HepG2 (cell line): Measurements from ENCODE around the gene PPP3R1. TPM values are rescaled to one million over a fixed set of nuclear protein-coding genes. Genes with fewer than 3 reads are reported as not detected.

Source experiments
- CREB1 ChIP-seq, 2 experiments: fragments of 450-650 bp in 1 of 2; IDR thresholded peaks; 2 replicates each; pipeline ENCODE4 v1.6.1; 2016 to 2017; ENCODE audit warnings: control low read depth in 1 of 2, mild to moderate bottlenecking in 1 of 2, missing compliant biosample characterization in 1 of 2, missing genetic modification characterization in 1 of 2
- ETV5 ChIP-seq: IDR thresholded peaks from 2 replicates; pipeline ENCODE4 v1.6.1; 2018; ENCODE audit warnings: missing biosample characterization, missing genetic modification reagents, inconsistent platforms, borderline replicate concordance
- FOXM1 ChIP-seq: sonication (generic); formaldehyde crosslinking; IDR thresholded peaks from 2 replicates; pipeline ENCODE4 v1.5.0; 2020; ENCODE audit warnings: missing genetic modification reagents
- KLF6 ChIP-seq: IDR thresholded peaks from 2 replicates; pipeline ENCODE4 v1.8.0; 2016; ENCODE audit warnings: missing biosample characterization, missing genetic modification reagents
- MIER3 ChIP-seq: IDR thresholded peaks from 2 replicates; pipeline ENCODE4 v1.6.1; 2016; ENCODE audit warnings: missing compliant biosample characterization, borderline replicate concordance
- MZF1 ChIP-seq: sonication (generic); formaldehyde crosslinking; IDR thresholded peaks from 2 replicates; pipeline ENCODE4 v1.8.1; 2023; ENCODE audit warnings: mild to moderate bottlenecking, missing genetic modification reagents, borderline replicate concordance
- NFKBIZ ChIP-seq: IDR thresholded peaks from 2 replicates; pipeline ENCODE4 v1.6.1; 2018; ENCODE audit warnings: missing genetic modification reagents, missing compliant biosample characterization
- NR2C2 ChIP-seq: sonication (generic); formaldehyde crosslinking; IDR thresholded peaks from 2 replicates; pipeline ENCODE4 v1.4.0; 2020; ENCODE audit warnings: missing genetic modification reagents, mild to moderate bottlenecking, moderate library complexity, borderline replicate concordance
- SRSF1 ChIP-seq: fragments of 200-400 bp; formaldehyde crosslinking; optimal IDR thresholded peaks from 2 replicates; pipeline ENCODE3; 2017; ENCODE audit warnings: mild to moderate bottlenecking, low read depth, low read length, moderate library complexity
- STAT5B ChIP-seq: sonication (generic); formaldehyde crosslinking; IDR thresholded peaks from 2 replicates; pipeline ENCODE4 v1.4.0; 2020; ENCODE audit warnings: missing genetic modification reagents
- ZNF333 ChIP-seq: sonication (generic); formaldehyde crosslinking; IDR thresholded peaks from 2 replicates; pipeline ENCODE4 v1.4.0; 2020; ENCODE audit warnings: mild to moderate bottlenecking, missing genetic modification reagents, borderline replicate concordance
- ZNF569 ChIP-seq: sonication (generic); formaldehyde crosslinking; IDR thresholded peaks from 2 replicates; pipeline ENCODE4 v1.5.0; 2020; ENCODE audit warnings: mild to moderate bottlenecking, missing genetic modification reagents, moderate library complexity, borderline replicate concordance
- ZSCAN25 ChIP-seq: sonication (generic); formaldehyde crosslinking; IDR thresholded peaks from 2 replicates; pipeline ENCODE4 v1.8.0; 2022; ENCODE audit warnings: mild to moderate bottlenecking, missing genetic modification reagents
- ZZZ3 ChIP-seq: sonication (generic); formaldehyde crosslinking; IDR thresholded peaks from 2 replicates; pipeline ENCODE4 v1.4.0; 2020; ENCODE audit warnings: missing genetic modification reagents, mild to moderate bottlenecking, borderline replicate concordance
- polyA plus RNA-seq, 8 experiments: library from polyadenylated mRNA; depleted of rRNA in 3 of 8; stranded (reverse) in 7 of 8; unstranded in 1 of 8; fragments of >200 nt; fragmentation: Illumina TruSeq in 4 of 8; extraction: Trizol in 4 of 8; gene quantifications; 2 replicates each; pipeline versions ENCODE4 v1.2.1 to v1.2.3, GENCODE V29; 2011 to 2016; ENCODE audit warnings: low read depth in 4 of 8, missing spikeins in 1 of 8, mixed read lengths in 1 of 8; ENCODE audit not compliant: insufficient read depth in 1 of 8
- total RNA-seq, 5 experiments: library from RNA; depleted of rRNA; stranded (reverse); fragments of >200 nt; fragmentation: Illumina TruSeq; extraction: Trizol; gene quantifications; 2 replicates each; pipeline ENCODE4 v1.2.3, GENCODE V29; 2016; ENCODE audit warnings: low read depth in 1 of 5
- TF ChIP-seq, protein P1 (sequence below): sonication (generic); formaldehyde crosslinking; IDR thresholded peaks from 2 replicates; pipeline ENCODE4 v1.4.0; 2020; ENCODE audit warnings: mild to moderate bottlenecking, low read depth, missing genetic modification reagents
- TF ChIP-seq, protein P2 (sequence below): IDR thresholded peaks from 2 replicates; pipeline ENCODE4 v1.4.0; 2020; ENCODE audit warnings: mild to moderate bottlenecking, missing genetic modification reagents
- TF ChIP-seq, protein P3 (sequence below): sonication (generic); formaldehyde crosslinking; IDR thresholded peaks from 2 replicates; pipeline ENCODE4 v1.5.0; 2020; ENCODE audit warnings: mild to moderate bottlenecking, low read depth, missing genetic modification reagents, borderline replicate concordance
- TF ChIP-seq, protein P4 (sequence below): sonication (generic); formaldehyde crosslinking; IDR thresholded peaks from 2 replicates; pipeline ENCODE4 v1.4.0; 2020; ENCODE audit warnings: missing genetic modification reagents
- TF ChIP-seq, protein P5 (sequence below): sonication (generic); formaldehyde crosslinking; conservative IDR thresholded peaks from 2 replicates; pipeline ENCODE4 v1.4.0; 2020; ENCODE audit warnings: missing genetic modification reagents

PPP3R1 gene
- total and polyA plus RNA-seq, 2 of the 13 experiments (the other 11 are each of a cell fraction or from before 2014, with no cell fraction given), result 11.6 to 25.7 TPM

DNA sequence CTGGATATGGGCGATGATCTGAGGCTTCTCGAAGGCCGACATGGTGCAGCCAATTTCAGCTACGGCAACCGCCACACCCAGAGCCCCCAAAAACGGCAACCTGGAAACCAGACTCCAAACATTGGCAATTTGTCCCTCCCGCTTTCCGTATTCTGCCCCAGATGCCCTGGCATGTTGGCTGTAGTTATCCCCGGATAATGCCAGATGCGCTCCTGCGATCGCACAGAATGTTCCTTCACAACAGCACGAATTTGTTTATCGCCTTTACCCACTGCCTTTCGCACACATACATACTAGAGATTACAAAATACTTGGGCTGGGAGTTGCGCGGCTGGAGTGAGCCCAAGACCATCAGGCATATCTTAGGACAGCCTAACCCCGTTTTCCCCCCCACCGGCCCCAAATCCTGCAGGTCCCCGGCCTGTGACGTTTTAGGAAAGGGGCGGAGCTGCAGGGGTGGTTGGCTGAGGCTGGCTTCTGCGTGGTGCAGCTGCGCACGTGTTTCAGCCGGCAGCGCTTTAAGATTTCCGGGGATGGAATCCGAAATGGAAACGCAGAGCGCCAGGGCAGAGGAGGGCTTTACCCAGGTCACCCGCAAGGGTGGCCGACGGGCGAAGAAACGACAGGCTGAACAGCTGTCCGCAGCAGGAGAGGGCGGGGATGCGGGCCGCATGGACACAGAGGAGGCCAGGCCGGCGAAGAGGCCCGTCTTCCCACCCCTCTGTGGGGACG is 94.8 kb downstream of the PPP3R1 start, which contains the start of gene PNO1 (continued):
- no peak for TF ChIP-seq FOXM1 (CRISPR knock-in tag)
- TF ChIP-seq ZNF569 (CRISPR knock-in tag), result 0 out of 2 replicates have a peak, but pooled peaks have one; percentile 41
- no peak for TF ChIP-seq KLF6 (CRISPR knock-in tag)
- peak; percentile 91 for TF ChIP-seq NR2C2 (CRISPR knock-in tag)
- TF ChIP-seq STAT5B, result 0 out of 2 replicates have a peak, but pooled peaks have one; percentile 43
- TF ChIP-seq ETV5, result peak; percentile 22; the same call in 1 of the 2 replicates
- peak; percentile 89 for TF ChIP-seq CREB1 (IDR thresholded peaks at IDR 0.05)
- peak; percentile 99 for TF ChIP-seq CREB1 (CRISPR knock-in tag; IDR thresholded peaks at IDR 0.05)
- TF ChIP-seq ZZZ3 (CRISPR knock-in tag), result peak; percentile 78; the same call in 1 of the 2 replicates
- peak; percentile 50 for TF ChIP-seq SRSF1
- TF ChIP-seq ZSCAN25, result no peak
- TF ChIP-seq, protein P1, sequence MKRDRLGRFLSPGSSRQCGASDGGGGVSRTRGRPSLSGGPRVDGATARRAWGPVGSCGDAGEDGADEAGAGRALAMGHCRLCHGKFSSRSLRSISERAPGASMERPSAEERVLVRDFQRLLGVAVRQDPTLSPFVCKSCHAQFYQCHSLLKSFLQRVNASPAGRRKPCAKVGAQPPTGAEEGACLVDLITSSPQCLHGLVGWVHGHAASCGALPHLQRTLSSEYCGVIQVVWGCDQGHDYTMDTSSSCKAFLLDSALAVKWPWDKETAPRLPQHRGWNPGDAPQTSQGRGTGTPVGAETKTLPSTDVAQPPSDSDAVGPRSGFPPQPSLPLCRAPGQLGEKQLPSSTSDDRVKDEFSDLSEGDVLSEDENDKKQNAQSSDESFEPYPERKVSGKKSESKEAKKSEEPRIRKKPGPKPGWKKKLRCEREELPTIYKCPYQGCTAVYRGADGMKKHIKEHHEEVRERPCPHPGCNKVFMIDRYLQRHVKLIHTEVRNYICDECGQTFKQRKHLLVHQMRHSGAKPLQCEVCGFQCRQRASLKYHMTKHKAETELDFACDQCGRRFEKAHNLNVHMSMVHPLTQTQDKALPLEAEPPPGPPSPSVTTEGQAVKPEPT (CRISPR knock-in tag), result 0 out of 2 replicates have a peak, but pooled peaks have one; percentile 24
- no peak for TF ChIP-seq MZF1 (CRISPR knock-in tag)
- no peak for TF ChIP-seq MIER3 (CRISPR knock-in tag)
- TF ChIP-seq, protein P2, sequence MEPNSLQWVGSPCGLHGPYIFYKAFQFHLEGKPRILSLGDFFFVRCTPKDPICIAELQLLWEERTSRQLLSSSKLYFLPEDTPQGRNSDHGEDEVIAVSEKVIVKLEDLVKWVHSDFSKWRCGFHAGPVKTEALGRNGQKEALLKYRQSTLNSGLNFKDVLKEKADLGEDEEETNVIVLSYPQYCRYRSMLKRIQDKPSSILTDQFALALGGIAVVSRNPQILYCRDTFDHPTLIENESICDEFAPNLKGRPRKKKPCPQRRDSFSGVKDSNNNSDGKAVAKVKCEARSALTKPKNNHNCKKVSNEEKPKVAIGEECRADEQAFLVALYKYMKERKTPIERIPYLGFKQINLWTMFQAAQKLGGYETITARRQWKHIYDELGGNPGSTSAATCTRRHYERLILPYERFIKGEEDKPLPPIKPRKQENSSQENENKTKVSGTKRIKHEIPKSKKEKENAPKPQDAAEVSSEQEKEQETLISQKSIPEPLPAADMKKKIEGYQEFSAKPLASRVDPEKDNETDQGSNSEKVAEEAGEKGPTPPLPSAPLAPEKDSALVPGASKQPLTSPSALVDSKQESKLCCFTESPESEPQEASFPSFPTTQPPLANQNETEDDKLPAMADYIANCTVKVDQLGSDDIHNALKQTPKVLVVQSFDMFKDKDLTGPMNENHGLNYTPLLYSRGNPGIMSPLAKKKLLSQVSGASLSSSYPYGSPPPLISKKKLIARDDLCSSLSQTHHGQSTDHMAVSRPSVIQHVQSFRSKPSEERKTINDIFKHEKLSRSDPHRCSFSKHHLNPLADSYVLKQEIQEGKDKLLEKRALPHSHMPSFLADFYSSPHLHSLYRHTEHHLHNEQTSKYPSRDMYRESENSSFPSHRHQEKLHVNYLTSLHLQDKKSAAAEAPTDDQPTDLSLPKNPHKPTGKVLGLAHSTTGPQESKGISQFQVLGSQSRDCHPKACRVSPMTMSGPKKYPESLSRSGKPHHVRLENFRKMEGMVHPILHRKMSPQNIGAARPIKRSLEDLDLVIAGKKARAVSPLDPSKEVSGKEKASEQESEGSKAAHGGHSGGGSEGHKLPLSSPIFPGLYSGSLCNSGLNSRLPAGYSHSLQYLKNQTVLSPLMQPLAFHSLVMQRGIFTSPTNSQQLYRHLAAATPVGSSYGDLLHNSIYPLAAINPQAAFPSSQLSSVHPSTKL (CRISPR knock-in tag), result no peak
- TF ChIP-seq, protein P3, sequence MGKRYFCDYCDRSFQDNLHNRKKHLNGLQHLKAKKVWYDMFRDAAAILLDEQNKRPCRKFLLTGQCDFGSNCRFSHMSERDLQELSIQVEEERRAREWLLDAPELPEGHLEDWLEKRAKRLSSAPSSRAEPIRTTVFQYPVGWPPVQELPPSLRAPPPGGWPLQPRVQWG, result no peak
- TF ChIP-seq NFKBIZ (CRISPR knock-in tag), result no peak
- TF ChIP-seq, protein P4, sequence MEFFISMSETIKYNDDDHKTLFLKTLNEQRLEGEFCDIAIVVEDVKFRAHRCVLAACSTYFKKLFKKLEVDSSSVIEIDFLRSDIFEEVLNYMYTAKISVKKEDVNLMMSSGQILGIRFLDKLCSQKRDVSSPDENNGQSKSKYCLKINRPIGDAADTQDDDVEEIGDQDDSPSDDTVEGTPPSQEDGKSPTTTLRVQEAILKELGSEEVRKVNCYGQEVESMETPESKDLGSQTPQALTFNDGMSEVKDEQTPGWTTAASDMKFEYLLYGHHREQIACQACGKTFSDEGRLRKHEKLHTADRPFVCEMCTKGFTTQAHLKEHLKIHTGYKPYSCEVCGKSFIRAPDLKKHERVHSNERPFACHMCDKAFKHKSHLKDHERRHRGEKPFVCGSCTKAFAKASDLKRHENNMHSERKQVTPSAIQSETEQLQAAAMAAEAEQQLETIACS (CRISPR knock-in tag), result peak; percentile 13; the same call in 1 of the 2 replicates
- TF ChIP-seq, protein P5, sequence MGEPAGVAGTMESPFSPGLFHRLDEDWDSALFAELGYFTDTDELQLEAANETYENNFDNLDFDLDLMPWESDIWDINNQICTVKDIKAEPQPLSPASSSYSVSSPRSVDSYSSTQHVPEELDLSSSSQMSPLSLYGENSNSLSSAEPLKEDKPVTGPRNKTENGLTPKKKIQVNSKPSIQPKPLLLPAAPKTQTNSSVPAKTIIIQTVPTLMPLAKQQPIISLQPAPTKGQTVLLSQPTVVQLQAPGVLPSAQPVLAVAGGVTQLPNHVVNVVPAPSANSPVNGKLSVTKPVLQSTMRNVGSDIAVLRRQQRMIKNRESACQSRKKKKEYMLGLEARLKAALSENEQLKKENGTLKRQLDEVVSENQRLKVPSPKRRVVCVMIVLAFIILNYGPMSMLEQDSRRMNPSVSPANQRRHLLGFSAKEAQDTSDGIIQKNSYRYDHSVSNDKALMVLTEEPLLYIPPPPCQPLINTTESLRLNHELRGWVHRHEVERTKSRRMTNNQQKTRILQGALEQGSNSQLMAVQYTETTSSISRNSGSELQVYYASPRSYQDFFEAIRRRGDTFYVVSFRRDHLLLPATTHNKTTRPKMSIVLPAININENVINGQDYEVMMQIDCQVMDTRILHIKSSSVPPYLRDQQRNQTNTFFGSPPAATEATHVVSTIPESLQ (CRISPR knock-in tag), result no peak
- TF ChIP-seq ZNF333 (CRISPR knock-in tag), result peak; percentile 86; the same call in 1 of the 2 replicates
